Ascending aorta (tissue), 2 donors: Measurements from ENCODE around the gene ATP5F1C. TPM values are rescaled to one million over a fixed set of nuclear protein-coding genes. Genes with fewer than 3 reads are reported as not detected.
"Not testable (repeated sequence)": the region's sequence is repeated elsewhere in the genome, so short reads cannot be mapped to it uniquely, and the experiment has no call there.

Source experiments
- DNase-seq, 2 donors: peaks; one replicate each; pipeline ENCODE4 v3.0.0-alpha.2; 2019; ENCODE audit warnings: low spot score in 2 of 2
- H3K27ac ChIP-seq, 2 donors: fragments of 200-600 bp; sonication (generic); one replicate each; pipeline ENCODE4 v1.5.1; 2016 to 2017; ENCODE audit warnings: mild to moderate bottlenecking in 1 of 2
- H3K27me3 ChIP-seq: fragments of 200-600 bp; sonication (generic); one replicate; pipeline ENCODE4 v1.5.1; 2017
- H3K36me3 ChIP-seq, 2 donors: fragments of 200-600 bp; sonication (generic); one replicate each; pipeline ENCODE4 v1.5.1; 2016
- H3K4me1 ChIP-seq, 2 donors: fragments of 200-600 bp; sonication (generic); one replicate each; pipeline ENCODE4 v1.5.1; 2016 to 2017; ENCODE audit warnings: mild to moderate bottlenecking in 1 of 2
- H3K4me3 ChIP-seq, 2 donors: fragments of 200-600 bp; sonication (generic); one replicate each; pipeline ENCODE4 v1.5.1; 2016 to 2017; ENCODE audit warnings: mild to moderate bottlenecking in 1 of 2
- H3K9me3 ChIP-seq, 2 donors: fragments of 200-600 bp; sonication (generic); one replicate each; pipeline ENCODE4 v1.5.1; 2016
- CTCF ChIP-seq, 3 experiments: fragments of 200-600 bp in 2 of 3; fragments of 450-650 bp in 1 of 3; sonication (generic) in 2 of 3; IDR thresholded peaks; one replicate each; pipeline ENCODE4 v1.5.1; 2016 to 2019; ENCODE audit warnings: antibody characterized with exemption in 3 of 3, mild to moderate bottlenecking in 1 of 3, moderate library complexity in 1 of 3
- intact Hi-C: fragments of 100-400 bp; cut with DNase I; formaldehyde crosslinking; loops from one replicate; pipeline ENCODE4 v1.15.1; 2023
- total RNA-seq: library from RNA; depleted of rRNA; stranded (reverse); fragments of >200 nt; gene quantifications from one replicate; pipeline ENCODE4 v1.1.0, GENCODE V29; 2016

Gene ATP5F1C
- 132 TPM for total RNA-seq

GRCh38 chr10:7787857-7788638, at the start of gene ATP5F1C, which contains the start of gene KIN:
Gene ATP5F1C (plus strand): TSS chr10:7788177. CDS start chr10:7788208, 31 bp downstream.
Gene KIN (minus strand): TSS chr10:7787993. CDS start chr10:7787933, 60 bp downstream.
- Histone ChIP-seq H3K4me1 (peaks cover 0 to 22% of the 10 kb centered on the region in 2 donors), H3K36me3 (no peaks in the 10 kb centered on the region), H3K27ac (peak within 1 kb of the TSS; percentile 75 to 80), H3K4me3 (peak within 1 kb of the TSS; percentile 64 to 95), H3K27me3 (no peaks in the 10 kb centered on the region), H3K9me3 (no peaks in the 10 kb centered on the region)
- no peak for TF ChIP-seq CTCF (IDR thresholded peaks at IDR 0.05)
- intact Hi-C loops: loop anchor here (1.0 kb wide), 1 partner anchor 30 kb away; the partner anchor contains the start of gene TAF3
- DNase-seq: peak; percentile 84 to 98

- DNase-seq: no peak
- Histone ChIP-seq H3K9me3 (no peaks in the 10 kb centered on the region), H3K36me3 (no peaks in the 10 kb centered on the region), H3K27ac (no peak overlapping the region), H3K4me3 (no peak overlapping the region), H3K27me3 (no peaks in the 10 kb centered on the region), H3K4me1 (no peaks in the 10 kb centered on the region)
- no peak for TF ChIP-seq CTCF (IDR thresholded peaks at IDR 0.05)
- intact Hi-C loops: no loop called here
Observed at GRCh38 chr10:7738536-7739407, 49.2 kb upstream of the ATP5F1C start.

- intact Hi-C loops: no loop called here
- no peaks in the 10 kb centered on the region for H3K9me3 ChIP-seq
- H3K27ac ChIP-seq: no peak overlapping the region
- no peak overlapping the region for H3K4me3 ChIP-seq
- H3K36me3 ChIP-seq: no peaks in the 10 kb centered on the region
- H3K4me1 ChIP-seq: no peaks in the 10 kb centered on the region
- no peaks in the 10 kb centered on the region for H3K27me3 ChIP-seq
- TF ChIP-seq CTCF (IDR thresholded peaks at IDR 0.05): no peak
- no peak for DNase-seq
Observed at GRCh38 chr10:7744307-7744706, 43.7 kb upstream of the ATP5F1C start.

- DNase-seq, intact Hi-C loops: not testable (repeated sequence)
Observed at GRCh38 chr10:7748637-7749036, 39.3 kb upstream of the ATP5F1C start.

GRCh38 chr10:7750222-7750621, 37.8 kb upstream of the ATP5F1C start:
- H3K4me1 ChIP-seq: no peaks in the 10 kb centered on the region
- no peaks in the 10 kb centered on the region for H3K27me3 ChIP-seq
- peaks cover 28 to 38% of the 10 kb centered on the region in 2 donors for H3K36me3 ChIP-seq
- TF ChIP-seq CTCF (IDR thresholded peaks at IDR 0.05): no peak
- intact Hi-C loops: no loop called here
- DNase-seq: no peak
- H3K9me3 ChIP-seq: no peaks in the 10 kb centered on the region
- H3K27ac ChIP-seq: no peak overlapping the region
- H3K4me3 ChIP-seq: no peak overlapping the region

More at GRCh38 chr10:7748637-7749036, 39.3 kb upstream of the ATP5F1C start:
- not testable (repeated sequence) for H3K4me1 ChIP-seq, H3K4me3 ChIP-seq, H3K27me3 ChIP-seq, H3K27ac ChIP-seq, H3K9me3 ChIP-seq
- H3K36me3 ChIP-seq: peaks cover 21 to 22% of the 10 kb centered on the region in 2 donors

GRCh38 chr10:7752251-7752650, 35.7 kb upstream of the ATP5F1C start:
- H3K9me3 ChIP-seq: no peaks in the 10 kb centered on the region
- no peaks in the 10 kb centered on the region for H3K4me1 ChIP-seq
- no peak overlapping the region for H3K4me3 ChIP-seq
- H3K27me3 ChIP-seq: no peaks in the 10 kb centered on the region
- intact Hi-C loops: no loop called here
- H3K27ac ChIP-seq: no peak overlapping the region
- no peak for DNase-seq
- H3K36me3 ChIP-seq: peaks cover 48 to 58% of the 10 kb centered on the region in 2 donors
- TF ChIP-seq CTCF (IDR thresholded peaks at IDR 0.05): no peak
